Vagina (tissue), 2 donors: ENCODE measurements around the gene KRT33A. TPM values are rescaled to one million over a fixed set of nuclear protein-coding genes. Genes with fewer than 3 reads are reported as not detected.
A peak's percentile ranks its signal among the peaks of the same experiment; 100 is the strongest.

Source experiments
- DNase-seq, 2 donors: peaks; one replicate each; pipeline ENCODE4 v3.0.0-alpha.2; 2017; ENCODE audit errors: extremely low spot score in 2 of 2
- H3K27ac ChIP-seq: fragments of 200-600 bp; sonication (generic); one replicate; pipeline ENCODE4 v1.5.1; 2019
- H3K27me3 ChIP-seq: fragments of 200-600 bp; sonication (generic); one replicate; pipeline ENCODE4 v1.5.1; 2019
- H3K36me3 ChIP-seq, 2 donors: fragments of 200-600 bp; sonication (generic); one replicate each; pipeline ENCODE4 v1.5.1; 2017 to 2019
- H3K4me1 ChIP-seq: fragments of 200-600 bp; sonication (generic); one replicate; pipeline ENCODE4 v1.5.1; 2019
- H3K4me3 ChIP-seq, 2 donors: fragments of 200-600 bp; sonication (generic); 1 replicate in 1 of 2; 2 replicates in 1 of 2; pipeline ENCODE4 v1.5.1; 2016 to 2019
- H3K9me3 ChIP-seq: fragments of 200-600 bp; sonication (generic); one replicate; pipeline ENCODE4 v1.5.1; 2019
- CTCF ChIP-seq, 3 experiments: fragments of 450-650 bp in 2 of 3; fragments of 200-600 bp in 1 of 3; sonication (generic) in 1 of 3; IDR thresholded peaks; one replicate each; pipeline ENCODE4 v1.5.1; 2017 to 2019; ENCODE audit warnings: antibody characterized with exemption in 3 of 3, mild to moderate bottlenecking in 2 of 3, moderate library complexity in 2 of 3
- POLR2A ChIP-seq, 2 donors: fragments of 450-650 bp; IDR thresholded peaks; one replicate each; pipeline ENCODE4 v1.6.1; 2017; ENCODE audit warnings: antibody characterized with exemption in 2 of 2, mild to moderate bottlenecking in 2 of 2, moderate library complexity in 2 of 2
- POLR2AphosphoS5 ChIP-seq, 2 donors: sonication (generic); formaldehyde crosslinking; IDR thresholded peaks; one replicate each; pipeline ENCODE4 v1.9.0; 2017; ENCODE audit warnings: antibody characterized with exemption in 2 of 2, mild to moderate bottlenecking in 2 of 2, low read depth in 1 of 2; ENCODE audit not compliant: insufficient read depth in 1 of 2
- intact Hi-C: fragments of 100-400 bp; cut with DNase I; formaldehyde crosslinking; loops from one replicate; pipeline ENCODE4 v1.15.1; 2023
- total RNA-seq: library from RNA; depleted of rRNA; stranded (reverse); fragments of >200 nt; gene quantifications from one replicate; pipeline ENCODE4 v1.2.3, GENCODE V29; 2016

KRT33A gene
- total RNA-seq, 1 donor from 2014 or later: 1.5 TPM

DNA sequence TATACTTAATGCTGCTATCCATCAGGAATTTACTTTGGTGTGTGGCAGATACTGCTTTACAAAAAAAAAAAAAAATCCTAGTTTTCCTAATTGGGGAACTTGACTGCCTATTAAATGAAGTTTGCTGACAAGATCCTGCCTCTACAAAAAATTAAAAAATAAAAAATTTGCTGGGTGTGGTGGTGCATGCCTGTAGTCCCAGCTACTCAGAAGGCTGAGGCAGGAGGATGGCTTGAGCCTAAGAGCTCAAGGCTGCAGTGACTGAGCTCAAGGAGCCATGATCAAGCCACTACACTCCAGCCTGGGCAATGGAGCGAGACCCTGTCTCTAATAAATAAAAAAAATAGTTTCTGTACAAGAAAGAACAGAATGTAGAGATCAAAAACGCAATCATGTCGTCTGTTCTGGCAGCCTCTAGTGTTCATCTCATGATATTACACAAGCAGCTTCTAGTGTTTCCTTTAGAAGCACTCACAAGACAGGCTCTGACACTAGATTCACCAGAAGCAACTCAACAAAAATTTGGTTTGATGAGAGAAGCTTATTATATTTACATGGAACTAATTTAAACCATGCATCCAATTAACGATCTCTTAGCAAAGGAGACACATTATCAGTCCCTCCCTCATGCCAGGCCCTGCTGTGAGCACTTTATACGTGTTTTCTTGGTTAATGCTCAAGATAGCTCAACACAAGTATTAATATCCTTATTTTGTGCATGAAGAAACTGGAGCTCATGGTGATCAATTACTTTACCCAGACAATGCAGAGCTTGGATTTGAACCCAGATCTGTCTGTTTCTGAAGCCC is 28.3 kb downstream of the KRT33A start:
- Histone ChIP-seq H3K27me3 (no peaks in the 10 kb centered on the region), H3K36me3 (no peaks in the 10 kb centered on the region), H3K4me1 (peaks cover 10% of the 10 kb centered on the region), H3K27ac (peak overlapping the region; percentile 50), H3K4me3 (no peak overlapping the region), H3K9me3 (no peaks in the 10 kb centered on the region)
- TF ChIP-seq POLR2AphosphoS5 (IDR thresholded peaks at IDR 0.05; ENCODE audit: insufficient read depth in 1 of 2, low read depth in 1 of 2): peak in 1 of 2 donors; percentile 40
- TF ChIP-seq POLR2A (IDR thresholded peaks at IDR 0.05): no peak
- TF ChIP-seq CTCF (IDR thresholded peaks at IDR 0.05): peak; percentile 37 to 79 (median 53)
- intact Hi-C loops: no loop called here
- peak in 1 of 2 donors; percentile 67 for DNase-seq

DNA sequence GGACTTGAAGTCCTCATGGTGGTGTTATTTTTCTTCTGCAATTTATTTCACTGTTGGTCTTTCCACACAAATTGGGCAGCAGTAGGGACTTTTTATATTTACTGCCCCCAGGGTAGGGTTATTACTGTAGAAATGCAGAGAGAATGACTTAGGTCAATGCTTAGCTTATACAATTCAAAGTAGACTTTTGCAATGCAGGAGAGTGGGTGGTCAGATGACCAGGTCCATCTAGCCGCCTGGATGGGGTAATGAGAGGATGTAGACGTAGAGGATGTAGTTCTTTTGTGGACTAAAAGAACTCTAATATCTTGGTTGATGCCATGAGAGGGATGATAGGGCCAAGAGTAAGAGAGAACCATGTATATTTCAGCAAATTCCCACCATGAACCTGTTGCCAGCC is 32.4 kb downstream of the KRT33A start:
- intact Hi-C loops: no loop called here
- no peaks in the 10 kb centered on the region for H3K27me3 ChIP-seq
- no peak overlapping the region for H3K4me3 ChIP-seq
- no peaks in the 10 kb centered on the region for H3K36me3 ChIP-seq
- H3K4me1 ChIP-seq: peaks cover 10% of the 10 kb centered on the region
- TF ChIP-seq POLR2A (IDR thresholded peaks at IDR 0.05) (no peak), CTCF (IDR thresholded peaks at IDR 0.05) (no peak), POLR2AphosphoS5 (IDR thresholded peaks at IDR 0.05; ENCODE audit: insufficient read depth in 1 of 2, low read depth in 1 of 2) (no peak)
- H3K27ac ChIP-seq: no peak overlapping the region
- no peak for DNase-seq
- H3K9me3 ChIP-seq: no peaks in the 10 kb centered on the region

DNA sequence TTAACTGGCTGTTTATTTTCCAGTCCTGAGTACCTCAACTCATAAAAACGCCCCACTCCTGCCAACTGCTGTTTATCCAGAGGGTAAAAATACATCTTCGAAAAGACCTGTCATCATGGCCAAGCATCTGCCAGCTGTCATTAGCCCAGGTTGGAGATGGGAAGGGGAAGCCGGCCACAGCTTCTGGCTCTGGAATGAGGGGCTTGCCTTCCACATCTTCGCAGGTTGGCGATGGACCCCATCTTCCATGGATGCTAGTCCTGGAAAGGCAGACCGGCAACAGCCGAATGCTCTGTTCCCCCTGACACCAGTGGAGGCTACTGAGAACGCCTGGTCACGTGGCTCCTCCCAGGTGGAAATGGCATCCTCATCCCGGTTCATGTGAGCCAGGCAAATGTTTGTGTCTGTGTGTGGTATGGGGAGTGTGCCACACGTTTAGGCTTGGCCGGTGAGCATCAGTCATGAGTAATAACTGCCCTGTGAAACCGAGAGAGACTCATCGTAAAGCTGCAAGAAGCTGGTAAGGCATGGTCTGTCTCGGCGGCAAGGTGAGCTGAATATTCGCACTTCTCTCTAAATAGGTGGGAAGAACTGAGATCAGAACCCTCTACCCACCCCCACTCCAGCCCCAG is 34.7 kb downstream of the KRT33A start:
- intact Hi-C loops: no loop called here
- no peaks in the 10 kb centered on the region for H3K36me3 ChIP-seq
- no peaks in the 10 kb centered on the region for H3K9me3 ChIP-seq
- H3K27ac ChIP-seq: no peak overlapping the region
- DNase-seq: peak in 1 of 2 donors; percentile 93
- H3K4me1 ChIP-seq: no peaks in the 10 kb centered on the region
- H3K4me3 ChIP-seq: no peak overlapping the region
- TF ChIP-seq POLR2A (IDR thresholded peaks at IDR 0.05): no peak
- TF ChIP-seq CTCF (IDR thresholded peaks at IDR 0.05): no peak
- TF ChIP-seq POLR2AphosphoS5 (IDR thresholded peaks at IDR 0.05; ENCODE audit: insufficient read depth in 1 of 2, low read depth in 1 of 2): no peak
- H3K27me3 ChIP-seq: no peaks in the 10 kb centered on the region

GRCh38 chr17:41315204-41315794 is 35.3 kb downstream of the KRT33A start, which contains the start of gene KRTAP17-1:
TSS of gene KRTAP17-1 (minus strand) at chr17:41315710. CDS start at chr17:41315650, 60 bp downstream.
- TF ChIP-seq POLR2A (IDR thresholded peaks at IDR 0.05): no peak
- TF ChIP-seq POLR2AphosphoS5 (IDR thresholded peaks at IDR 0.05; ENCODE audit: insufficient read depth in 1 of 2, low read depth in 1 of 2): no peak
- no peak for TF ChIP-seq CTCF (IDR thresholded peaks at IDR 0.05)
- Histone ChIP-seq H3K27ac (no peak within 1 kb of the TSS), H3K36me3 (no peaks in the 10 kb centered on the region), H3K4me3 (no peak within 1 kb of the TSS), H3K27me3 (no peaks in the 10 kb centered on the region), H3K4me1 (no peaks in the 10 kb centered on the region), H3K9me3 (no peaks in the 10 kb centered on the region)
- no peak for DNase-seq
- intact Hi-C loops: no loop called here
